Duodenal mucosa (tissue), 2 donors: ENCODE results near the gene IGF2BP2.
"Not testable (repeated sequence)": the region's sequence is repeated elsewhere in the genome, so short reads cannot be mapped to it uniquely, and the experiment has no call there.

Experiments
- H3K27ac ChIP-seq: one replicate; pipeline ENCODE4 v1.7.0; 2013; ENCODE audit warnings: low read depth, low read length
- H3K27me3 ChIP-seq, 2 donors: one replicate each; pipeline ENCODE4 v1.7.0; 2013; ENCODE audit warnings: low read length in 2 of 2, control low read depth in 1 of 2; ENCODE audit not compliant: insufficient read depth in 2 of 2, control insufficient read depth in 1 of 2
- H3K36me3 ChIP-seq, 2 donors: one replicate each; pipeline ENCODE4 v1.7.0; 2013; ENCODE audit warnings: low read length in 2 of 2, control low read depth in 1 of 2; ENCODE audit not compliant: insufficient read depth in 2 of 2, control insufficient read depth in 1 of 2
- H3K4me1 ChIP-seq, 2 donors: one replicate each; pipeline ENCODE4 v1.7.0; 2013; ENCODE audit warnings: low read length in 2 of 2, control low read depth in 1 of 2; ENCODE audit not compliant: insufficient read depth in 2 of 2, control insufficient read depth in 1 of 2
- H3K4me3 ChIP-seq, 2 donors: one replicate each; pipeline ENCODE4 v1.7.0; 2013; ENCODE audit warnings: low read length in 2 of 2, low read depth in 1 of 2
- H3K9ac ChIP-seq, 2 donors: one replicate each; pipeline ENCODE4 v1.7.0; 2013; ENCODE audit warnings: low read length in 2 of 2, low read depth in 1 of 2
- H3K9me3 ChIP-seq, 2 donors: one replicate each; pipeline ENCODE4 v1.7.0; 2013; ENCODE audit warnings: low read length in 2 of 2, control low read depth in 1 of 2; ENCODE audit not compliant: control insufficient read depth in 1 of 2

Gene IGF2BP2

DNA sequence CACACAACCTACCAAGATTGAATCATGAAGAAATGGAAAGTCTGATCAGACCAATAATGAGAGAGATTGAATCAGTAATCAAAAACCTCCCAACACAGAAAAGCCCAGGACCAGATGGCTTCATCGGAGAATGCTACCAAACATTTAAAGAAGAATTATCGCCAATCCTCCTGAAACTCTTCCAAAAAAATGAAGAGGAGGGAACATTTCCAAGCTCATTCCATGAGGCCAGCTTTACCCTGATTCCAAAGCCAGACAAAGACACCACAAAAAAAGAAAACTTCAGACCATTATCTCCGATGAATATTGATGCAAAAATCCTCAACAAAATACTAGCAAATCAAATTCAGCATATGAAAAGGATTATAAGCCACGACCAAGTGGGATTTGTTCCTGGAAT is 144.6 kb downstream of the IGF2BP2 start:
- peaks cover 5 to 14% of the 10 kb centered on the region in 2 donors for H3K36me3 ChIP-seq
- peaks cover 0 to 2% of the 10 kb centered on the region in 2 donors for H3K9me3 ChIP-seq
- H3K27ac ChIP-seq = no peak overlapping the region
- H3K4me3 ChIP-seq = no peak overlapping the region
- H3K27me3 ChIP-seq = no peaks in the 10 kb centered on the region
- no peaks in the 10 kb centered on the region for H3K4me1 ChIP-seq
- no peak overlapping the region for H3K9ac ChIP-seq

DNA sequence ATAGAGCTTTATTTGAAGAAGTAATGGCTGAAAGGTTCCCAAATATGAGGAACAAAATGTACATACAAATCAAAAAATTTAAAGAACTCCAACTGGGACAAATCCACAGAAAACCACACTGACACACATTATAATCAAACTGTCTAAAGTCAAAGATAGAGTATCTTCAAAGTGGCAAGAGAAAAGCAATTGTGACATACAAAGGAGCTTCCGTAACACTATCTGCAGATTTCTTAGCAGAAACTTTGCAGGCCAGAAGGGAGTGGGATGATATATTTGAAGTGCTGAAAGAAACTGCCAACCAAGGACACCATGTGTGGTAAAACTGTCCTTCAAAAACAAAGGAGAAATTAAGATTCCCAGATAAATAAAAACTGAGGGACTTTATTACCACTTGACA is 146.8 kb downstream of the IGF2BP2 start:
- Histone ChIP-seq H3K4me1 (no peaks in the 10 kb centered on the region), H3K9me3 (peaks cover 0 to 2% of the 10 kb centered on the region in 2 donors), H3K27ac (no peak overlapping the region), H3K9ac (no peak overlapping the region), H3K27me3 (no peaks in the 10 kb centered on the region), H3K4me3 (no peak overlapping the region), H3K36me3 (peaks cover 4 to 24% of the 10 kb centered on the region in 2 donors)

DNA sequence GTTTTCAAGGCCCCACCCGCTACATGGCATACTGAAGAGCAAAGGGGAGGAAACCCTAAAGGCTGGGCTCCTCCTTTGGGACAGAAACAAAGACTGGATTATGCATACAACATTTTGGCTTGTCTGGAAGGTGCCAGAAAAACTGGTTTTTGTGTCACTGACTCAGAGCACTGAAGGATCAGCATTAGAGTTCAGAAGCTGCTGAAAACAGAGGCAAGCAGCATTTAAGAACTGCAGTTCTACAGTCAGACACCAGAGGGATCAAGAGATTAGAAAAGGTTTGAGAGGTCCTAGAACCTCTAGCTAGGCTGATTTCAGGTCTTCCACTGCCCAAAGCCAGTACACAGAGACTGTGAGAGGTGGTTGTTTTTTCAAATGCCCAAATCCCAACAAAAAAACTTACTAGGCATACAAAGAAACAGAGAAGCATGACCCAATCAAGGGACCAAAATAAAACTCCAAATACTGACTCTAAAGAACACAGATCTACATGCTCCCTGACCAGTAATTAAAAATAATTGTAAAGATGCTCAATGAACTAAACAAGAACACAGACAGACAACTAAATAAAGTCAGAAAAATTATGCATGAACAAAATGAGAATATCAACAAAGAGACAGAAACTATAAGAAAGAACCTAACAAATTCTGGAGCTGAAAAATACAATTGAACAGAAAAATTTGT is 147.6 kb downstream of the IGF2BP2 start:
- Histone ChIP-seq H3K27ac (no peak overlapping the region), H3K9ac (no peak overlapping the region), H3K4me3 (no peak overlapping the region), H3K9me3 (peaks cover 0 to 2% of the 10 kb centered on the region in 2 donors), H3K4me1 (no peaks in the 10 kb centered on the region), H3K27me3 (no peaks in the 10 kb centered on the region), H3K36me3 (peaks cover 4 to 32% of the 10 kb centered on the region in 2 donors)

DNA sequence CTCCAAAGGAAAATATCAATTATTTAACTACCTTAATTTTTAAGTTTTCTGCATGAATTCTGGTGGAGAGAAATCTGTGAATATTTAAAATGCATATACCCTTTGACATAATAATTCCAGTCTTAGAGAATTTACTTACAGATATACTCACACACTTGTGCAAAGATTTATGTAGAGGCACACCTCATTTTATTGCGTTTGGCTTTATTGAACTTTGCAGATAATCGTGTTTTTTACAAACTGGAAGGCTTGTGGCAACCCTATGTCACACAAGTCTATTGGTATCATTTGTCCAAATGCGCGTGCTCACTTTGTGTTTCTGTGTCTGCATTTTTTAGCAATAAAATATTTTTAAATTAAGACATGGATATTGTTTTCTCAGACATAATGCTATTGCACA is 157.3 kb downstream of the IGF2BP2 start:
- no peaks in the 10 kb centered on the region for H3K4me1 ChIP-seq
- no peaks in the 10 kb centered on the region for H3K9me3 ChIP-seq
- no peak overlapping the region for H3K9ac ChIP-seq
- H3K36me3 ChIP-seq = peaks cover 4 to 11% of the 10 kb centered on the region in 2 donors
- H3K4me3 ChIP-seq = no peak overlapping the region
- no peak overlapping the region for H3K27ac ChIP-seq
- H3K27me3 ChIP-seq = no peaks in the 10 kb centered on the region

DNA sequence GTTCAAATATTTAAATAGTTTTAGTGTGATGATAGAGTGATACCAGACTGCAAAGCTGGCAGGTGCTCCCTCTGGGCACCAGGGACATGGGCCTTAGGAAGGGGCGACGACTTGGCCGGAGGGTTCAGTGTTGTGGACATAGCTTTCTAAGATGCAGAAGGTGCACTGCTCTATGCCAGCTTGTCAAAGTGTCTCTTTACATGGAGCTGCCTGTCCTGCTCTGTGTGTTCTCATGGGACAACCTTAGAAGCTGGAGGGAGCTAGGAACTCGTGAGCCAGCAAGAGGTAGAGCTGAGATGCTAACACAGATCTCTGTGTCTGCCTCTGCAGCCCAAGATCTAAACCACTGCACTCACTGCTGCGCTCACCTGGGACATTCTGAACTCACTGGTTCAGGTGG is 160.9 kb downstream of the IGF2BP2 start:
- Histone ChIP-seq H3K27ac (no peak overlapping the region), H3K4me3 (no peak overlapping the region), H3K9ac (no peak overlapping the region), H3K4me1 (peaks cover 0 to 8% of the 10 kb centered on the region in 2 donors), H3K27me3 (no peaks in the 10 kb centered on the region), H3K9me3 (no peaks in the 10 kb centered on the region), H3K36me3 (no peaks in the 10 kb centered on the region)

DNA sequence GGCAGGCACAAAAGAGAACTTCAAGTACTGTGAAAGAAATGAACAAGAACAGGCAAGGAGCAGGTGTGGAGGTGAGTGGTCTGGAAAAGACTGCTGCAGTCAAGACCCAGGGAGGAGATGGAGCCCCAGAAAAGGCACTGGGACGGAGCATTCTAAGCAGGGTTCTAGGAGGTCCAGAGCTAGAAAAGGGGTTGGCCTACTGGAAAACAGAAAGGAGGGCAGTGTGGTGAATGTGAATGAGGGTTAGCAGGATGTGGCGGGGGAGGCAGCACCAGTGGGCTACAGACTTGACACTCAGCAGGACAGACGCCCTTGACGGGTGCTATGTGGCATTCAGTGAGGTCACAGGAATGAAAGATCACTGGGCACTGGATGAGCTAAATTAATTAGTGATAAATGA is 163.1 kb downstream of the IGF2BP2 start:
- Histone ChIP-seq H3K27me3 (no peaks in the 10 kb centered on the region), H3K9ac (no peak overlapping the region), H3K9me3 (no peaks in the 10 kb centered on the region), H3K4me1 (peaks cover 0 to 8% of the 10 kb centered on the region in 2 donors), H3K36me3 (peaks cover 0 to 16% of the 10 kb centered on the region in 2 donors), H3K4me3 (no peak overlapping the region), H3K27ac (no peak overlapping the region)

DNA sequence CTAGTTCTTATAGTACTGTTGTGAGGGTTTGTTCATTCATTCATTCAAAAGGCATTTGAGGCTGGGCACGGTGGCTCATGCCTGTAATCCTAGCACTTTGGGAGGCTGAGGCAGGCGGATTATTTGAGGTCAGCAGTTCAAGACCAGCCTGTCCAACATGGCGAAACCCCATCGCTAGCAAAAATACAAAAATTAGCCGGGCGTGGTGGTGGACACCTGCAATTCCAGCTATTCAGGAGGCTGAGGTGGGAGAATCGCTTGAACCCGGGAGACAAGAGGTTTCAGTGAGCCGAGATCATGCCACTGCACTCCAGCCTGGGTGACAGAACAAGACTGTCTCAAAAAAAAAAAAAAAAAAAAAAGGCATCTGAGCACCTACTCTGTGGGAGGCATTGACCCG is 163.5 kb downstream of the IGF2BP2 start:
- H3K4me3 ChIP-seq, H3K4me1 ChIP-seq, H3K9ac ChIP-seq, H3K27ac ChIP-seq, H3K27me3 ChIP-seq, H3K9me3 ChIP-seq: not testable (repeated sequence)
- H3K36me3 ChIP-seq = peaks cover 0 to 16% of the 10 kb centered on the region in 2 donors

DNA sequence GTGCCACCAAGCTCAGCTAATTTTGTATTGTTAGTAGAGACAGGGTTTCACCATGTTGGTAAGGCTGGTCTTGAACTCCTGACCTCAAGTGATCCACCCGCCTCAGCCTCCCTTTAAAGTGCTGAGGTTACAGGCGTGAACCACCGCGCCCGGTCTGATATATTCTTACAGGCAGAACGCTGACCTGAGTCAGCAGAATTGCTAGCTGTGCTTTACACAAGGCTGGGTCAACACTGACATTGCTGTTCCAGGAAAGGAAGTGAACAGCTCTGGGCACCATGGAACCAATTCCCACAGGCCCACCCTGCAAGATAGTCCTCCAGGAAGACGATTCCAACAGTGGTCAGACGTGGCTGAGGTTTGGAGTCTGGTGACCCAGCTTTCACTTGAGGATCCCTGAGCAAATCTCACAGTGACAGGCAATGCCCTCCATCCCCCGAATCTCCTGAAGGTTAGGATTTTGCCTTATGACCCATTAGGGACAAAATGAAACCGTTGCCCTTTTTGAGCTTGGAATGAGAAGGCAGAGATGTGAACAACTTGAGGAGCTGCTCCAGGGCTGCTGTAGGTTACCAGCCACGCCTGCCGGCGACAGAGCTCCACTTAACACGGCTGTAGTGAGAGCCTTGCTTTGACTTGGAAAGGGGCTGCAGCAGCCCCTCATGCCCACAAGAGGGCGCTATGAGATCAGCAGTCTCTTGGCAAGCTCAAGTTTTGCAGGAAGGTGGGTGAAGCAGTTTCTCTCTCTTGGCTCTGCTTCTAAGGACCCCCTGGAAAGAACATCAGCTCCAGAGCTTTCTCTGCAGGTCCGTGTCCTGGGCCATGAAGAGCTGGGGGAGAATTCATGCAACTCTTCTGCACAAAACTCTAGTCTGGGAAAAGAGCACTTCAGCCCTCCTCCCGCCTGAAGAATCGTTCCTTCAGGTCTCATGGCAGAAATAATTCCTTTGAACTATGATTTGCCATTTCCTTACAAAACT is 164.6 kb downstream of the IGF2BP2 start:
- no peak overlapping the region for H3K4me3 ChIP-seq
- H3K27ac ChIP-seq = no peak overlapping the region
- H3K9me3 ChIP-seq = no peaks in the 10 kb centered on the region
- peaks cover 0 to 23% of the 10 kb centered on the region in 2 donors for H3K36me3 ChIP-seq
- H3K4me1 ChIP-seq = peaks cover 0 to 8% of the 10 kb centered on the region in 2 donors
- no peaks in the 10 kb centered on the region for H3K27me3 ChIP-seq
- peak overlapping the region in 1 of 2 donors; percentile 25 for H3K9ac ChIP-seq

DNA sequence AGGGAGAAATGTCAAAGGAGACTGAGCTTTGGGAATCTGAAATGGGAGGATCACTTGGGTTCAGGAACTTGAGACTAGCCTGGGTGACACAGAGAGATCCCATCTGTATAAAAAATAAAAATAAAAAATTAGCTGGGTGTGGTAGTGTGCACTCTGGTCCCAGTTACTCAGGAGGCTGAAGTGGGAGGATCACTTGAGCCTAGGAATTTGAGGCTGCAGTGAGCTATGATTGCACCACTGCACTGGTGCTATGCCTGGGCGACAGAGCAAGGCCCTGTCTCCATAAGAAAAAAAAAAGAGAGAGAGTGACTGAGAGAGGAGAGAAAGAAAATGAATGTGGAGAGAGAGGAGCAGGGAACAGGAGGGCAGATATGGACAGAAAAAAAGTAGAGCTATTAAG is 165.9 kb downstream of the IGF2BP2 start:
- no peaks in the 10 kb centered on the region for H3K27me3 ChIP-seq
- no peak overlapping the region for H3K27ac ChIP-seq
- H3K4me1 ChIP-seq = peaks cover 0 to 8% of the 10 kb centered on the region in 2 donors
- no peak overlapping the region for H3K9ac ChIP-seq
- H3K36me3 ChIP-seq = peaks cover 2 to 31% of the 10 kb centered on the region in 2 donors
- no peak overlapping the region for H3K4me3 ChIP-seq
- no peaks in the 10 kb centered on the region for H3K9me3 ChIP-seq

DNA sequence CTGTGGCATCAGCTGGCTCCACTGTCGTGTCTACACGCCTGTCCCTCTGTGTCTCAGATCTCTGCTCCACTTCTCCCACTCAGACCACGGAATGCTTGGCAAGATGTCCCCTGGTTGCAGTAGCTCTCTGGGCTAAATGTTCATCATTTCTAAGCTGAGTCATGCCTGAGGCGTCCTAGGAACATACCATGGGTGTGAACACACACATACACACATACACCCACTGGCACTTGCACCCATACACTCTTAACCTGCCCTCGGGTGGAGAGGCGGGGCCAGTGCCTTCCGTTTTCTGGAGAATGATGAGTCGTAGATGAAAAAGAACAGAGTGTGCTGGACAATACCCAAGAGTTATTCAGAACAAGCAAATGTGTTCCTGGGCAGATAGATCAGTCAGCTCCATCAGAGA is 166.3 kb downstream of the IGF2BP2 start:
- H3K4me3 ChIP-seq = no peak overlapping the region
- peaks cover 5 to 35% of the 10 kb centered on the region in 2 donors for H3K36me3 ChIP-seq
- no peak overlapping the region for H3K27ac ChIP-seq
- H3K4me1 ChIP-seq = peaks cover 0 to 8% of the 10 kb centered on the region in 2 donors
- no peak overlapping the region for H3K9ac ChIP-seq
- H3K27me3 ChIP-seq = no peaks in the 10 kb centered on the region
- no peaks in the 10 kb centered on the region for H3K9me3 ChIP-seq
